22Rv1 (cell line): ENCODE measurements around the gene CCDC174.

ENCODE experiments used
- H3K27ac ChIP-seq: fragments of 450-650 bp; 2 replicates; pipeline ENCODE4 v1.5.1; 2017
- ZFX ChIP-seq: fragments of 450-650 bp; IDR thresholded peaks from 2 replicates; pipeline ENCODE4 v1.6.1; 2017; ENCODE audit warnings: antibody characterized with exemption, borderline replicate concordance
- TF ChIP-seq, protein P1 (sequence below): fragments of 450-650 bp; IDR thresholded peaks from 2 replicates; pipeline ENCODE4 v1.5.1; 2017; ENCODE audit warnings: mild to moderate bottlenecking

CCDC174 gene

GRCh38 chr3:14651440-14652251 is at the start of gene CCDC174:
Gene CCDC174 (plus strand): TSS chr3:14651762. CDS start chr3:14651837, 75 bp downstream.
- peak within 1 kb of the TSS; percentile 84 for H3K27ac ChIP-seq
- TF ChIP-seq ZFX = no peak
- TF ChIP-seq, protein P1, sequence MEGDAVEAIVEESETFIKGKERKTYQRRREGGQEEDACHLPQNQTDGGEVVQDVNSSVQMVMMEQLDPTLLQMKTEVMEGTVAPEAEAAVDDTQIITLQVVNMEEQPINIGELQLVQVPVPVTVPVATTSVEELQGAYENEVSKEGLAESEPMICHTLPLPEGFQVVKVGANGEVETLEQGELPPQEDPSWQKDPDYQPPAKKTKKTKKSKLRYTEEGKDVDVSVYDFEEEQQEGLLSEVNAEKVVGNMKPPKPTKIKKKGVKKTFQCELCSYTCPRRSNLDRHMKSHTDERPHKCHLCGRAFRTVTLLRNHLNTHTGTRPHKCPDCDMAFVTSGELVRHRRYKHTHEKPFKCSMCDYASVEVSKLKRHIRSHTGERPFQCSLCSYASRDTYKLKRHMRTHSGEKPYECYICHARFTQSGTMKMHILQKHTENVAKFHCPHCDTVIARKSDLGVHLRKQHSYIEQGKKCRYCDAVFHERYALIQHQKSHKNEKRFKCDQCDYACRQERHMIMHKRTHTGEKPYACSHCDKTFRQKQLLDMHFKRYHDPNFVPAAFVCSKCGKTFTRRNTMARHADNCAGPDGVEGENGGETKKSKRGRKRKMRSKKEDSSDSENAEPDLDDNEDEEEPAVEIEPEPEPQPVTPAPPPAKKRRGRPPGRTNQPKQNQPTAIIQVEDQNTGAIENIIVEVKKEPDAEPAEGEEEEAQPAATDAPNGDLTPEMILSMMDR = no peak

GRCh38 chr3:14602006-14602803 is 49.4 kb upstream of the CCDC174 start:
- H3K27ac ChIP-seq = no peak overlapping the region
- no peak for TF ChIP-seq ZFX
- TF ChIP-seq, protein P1 = peak; percentile 58

DNA sequence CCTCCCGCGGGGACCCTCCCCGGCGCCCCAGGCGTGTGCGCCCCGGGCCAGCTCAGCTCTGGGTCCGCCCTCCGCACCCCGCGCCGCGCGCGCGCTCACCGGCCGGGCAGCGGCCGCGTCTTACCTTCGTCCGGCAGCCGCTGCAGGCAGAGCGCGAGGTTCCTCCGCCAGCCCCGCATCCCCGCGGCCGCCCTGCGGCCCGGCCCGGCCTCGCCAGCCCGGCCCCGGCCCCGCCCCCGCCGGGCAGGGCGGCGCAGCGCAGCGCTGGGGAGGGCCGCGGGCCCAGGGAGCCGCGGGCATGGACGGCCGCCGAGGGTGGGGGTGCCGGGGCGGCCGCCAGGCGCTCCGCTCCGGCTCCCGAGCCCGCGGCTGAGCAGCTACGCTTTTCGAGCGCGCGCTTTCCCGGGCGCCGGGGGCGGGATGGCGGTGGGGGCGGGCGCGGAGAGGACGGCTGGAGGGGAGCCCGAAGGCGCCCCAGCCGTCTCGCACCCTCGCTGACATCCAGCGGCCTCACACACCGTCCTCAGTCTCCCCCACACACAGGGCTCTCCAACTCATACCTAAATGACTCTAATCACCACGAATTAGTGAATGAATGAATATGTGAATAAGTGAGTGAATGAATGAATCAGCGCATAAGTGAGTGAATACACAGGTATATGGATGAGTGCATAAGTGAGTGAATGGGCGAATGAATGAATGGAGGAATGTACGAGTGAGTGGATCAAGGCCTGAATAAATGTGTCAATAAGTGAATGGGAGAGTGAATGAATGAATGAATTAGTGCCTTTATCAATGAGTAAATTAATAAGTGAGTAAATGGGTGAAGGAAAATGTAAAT is 48.5 kb upstream of the CCDC174 start:
- no peak for TF ChIP-seq ZFX
- TF ChIP-seq, protein P1 = no peak
- H3K27ac ChIP-seq = no peak overlapping the region

GRCh38 chr3:14605067-14605466 is 46.5 kb upstream of the CCDC174 start:
- no peak overlapping the region for H3K27ac ChIP-seq
- TF ChIP-seq, protein P1 = no peak
- TF ChIP-seq ZFX = no peak

GRCh38 chr3:14605744-14606143 is 45.8 kb upstream of the CCDC174 start:
- no peak for TF ChIP-seq ZFX
- TF ChIP-seq, protein P1 = no peak
- H3K27ac ChIP-seq = no peak overlapping the region

- H3K27ac ChIP-seq = no peak overlapping the region
- no peak for TF ChIP-seq ZFX
- TF ChIP-seq, protein P1 = no peak
Measured at GRCh38 chr3:14606669-14607339, 44.8 kb upstream of the CCDC174 start.
